ENCODE measurements around the gene PSME3. TPM values are rescaled to one million over a fixed set of nuclear protein-coding genes. Genes with fewer than 3 reads are reported as not detected.

Gene PSME3
- polyA plus RNA-seq, 1 of the 3 experiments (the other 2 are of a cell fraction), result 139 TPM

GRCh38 chr17:42893359-42893758, 60.2 kb downstream of the PSME3 start (continued):
- no peak for TF ChIP-seq GABPA (IDR thresholded peaks at IDR 0.05; ENCODE audit: low read depth)
- no peak for TF ChIP-seq MXI1 (IDR thresholded peaks at IDR 0.05; ENCODE audit: low read depth, low read length)
- TF ChIP-seq FOXJ3 (CRISPR knock-in tag; IDR thresholded peaks at IDR 0.05), result no peak

Small RNA genes within 50 kb of the gene (small RNA-seq; reads per million reads assigned to genes)
- gene MIR6781, result 0 reads per million in 7 experiments
- gene RNU6-287P, result 0 reads per million in 7 experiments

Other genes with a start within 250 kb of the PSME3 start
- 13.3 and 24.9 TPM in 2 replicates for gene RETREG3, start 224.0 kb upstream of the PSME3 start, polyA plus RNA-seq (2012; rRNA removed)
- 72.4 and 145 TPM in 2 replicates for gene TUBG1, start 223.7 kb upstream of the PSME3 start, polyA plus RNA-seq (2012; rRNA removed)
- 27.6 and 33.9 TPM in 2 replicates for gene TUBG2, start 174.1 kb upstream of the PSME3 start, polyA plus RNA-seq (2012; rRNA removed)
- gene PLEKHH3, start 156.4 kb upstream of the PSME3 start, polyA plus RNA-seq (2012; rRNA removed), result 9.8 and 12.8 TPM in 2 replicates
- gene CCR10, start 151.6 kb upstream of the PSME3 start, polyA plus RNA-seq (2012; rRNA removed), result 2.2 and 3.1 TPM in 2 replicates
- 74.3 and 92.7 TPM in 2 replicates for gene CNTNAP1, start 150.9 kb upstream of the PSME3 start, polyA plus RNA-seq (2012; rRNA removed)
- 28.6 and 42.9 TPM in 2 replicates for gene EZH1, start 88.4 kb upstream of the PSME3 start, polyA plus RNA-seq (2012; rRNA removed)
- 2.5 and 3.0 TPM in 2 replicates for gene RAMP2, start 72.2 kb upstream of the PSME3 start, polyA plus RNA-seq (2012; rRNA removed)
- 127 and 158 TPM in 2 replicates for gene VPS25, start 59.9 kb upstream of the PSME3 start, polyA plus RNA-seq (2012; rRNA removed)
- gene WNK4, start 52.8 kb upstream of the PSME3 start, polyA plus RNA-seq (2012; rRNA removed), result 8.7 and 12.5 TPM in 2 replicates
- 90.5 and 103 TPM in 2 replicates for gene COA3, start 34.7 kb upstream of the PSME3 start, polyA plus RNA-seq (2012; rRNA removed)
- 0.26 TPM in 1 of 2 replicates, not detected in the other for gene CNTD1, start 34.5 kb upstream of the PSME3 start, polyA plus RNA-seq (2012; rRNA removed)
- 78.0 and 97.4 TPM in 2 replicates for gene BECN1, start 9.1 kb upstream of the PSME3 start, polyA plus RNA-seq (2012; rRNA removed)
- gene AOC2, start 11.2 kb downstream of the PSME3 start, polyA plus RNA-seq (2012; rRNA removed), result 0.24 and 0.33 TPM in 2 replicates
- 0.03 and 0.08 TPM in 2 replicates for gene AOC3, start 17.8 kb downstream of the PSME3 start, polyA plus RNA-seq (2012; rRNA removed)
- not detected in 2 replicates for gene G6PC1, start 67.4 kb downstream of the PSME3 start, polyA plus RNA-seq (2012; rRNA removed)
- gene AARSD1, start 131.1 kb downstream of the PSME3 start, polyA plus RNA-seq (2012; rRNA removed), result 52.0 and 59.4 TPM in 2 replicates
- gene PTGES3L, start 146.7 kb downstream of the PSME3 start, polyA plus RNA-seq (2012; rRNA removed), result 1.4 and 1.7 TPM in 2 replicates
- gene RUNDC1, start 147.2 kb downstream of the PSME3 start, polyA plus RNA-seq (2012; rRNA removed), result 9.0 and 9.5 TPM in 2 replicates
- gene RPL27, start 165.0 kb downstream of the PSME3 start, polyA plus RNA-seq (2012; rRNA removed), result 4,890 and 6,383 TPM in 2 replicates
- 15.7 and 17.6 TPM in 2 replicates for gene IFI35, start 173.4 kb downstream of the PSME3 start, polyA plus RNA-seq (2012; rRNA removed)
- gene VAT1, start 189.0 kb downstream of the PSME3 start, polyA plus RNA-seq (2012; rRNA removed), result 157 and 170 TPM in 2 replicates
- 8.9 and 10.5 TPM in 2 replicates for gene RND2, start 191.8 kb downstream of the PSME3 start, polyA plus RNA-seq (2012; rRNA removed)